ENCODE results near the gene GRK5. TPM values are rescaled to one million over a fixed set of nuclear protein-coding genes. Genes with fewer than 3 reads are reported as not detected.

Gene GRK5
- total and polyA plus RNA-seq, 3 experiments from 2014 or later = 7.7 to 13.8 (median 13.6) TPM

- H3K27ac Mint-ChIP-seq = no peak overlapping the region
- no peak overlapping the region for H3K4me3 Mint-ChIP-seq
- no peaks in the 10 kb centered on the region for H3K9me3 ChIP-seq (ENCODE audit: low read length)
- H3K27me3 Mint-ChIP-seq = no peaks in the 10 kb centered on the region
- H3K4me1 ChIP-seq (ENCODE audit: insufficient read depth, low read length) = peaks cover 36% of the 10 kb centered on the region
- H3K27me3 ChIP-seq (ENCODE audit: insufficient read depth, low read length, poor library complexity, severe bottlenecking) = no peaks in the 10 kb centered on the region
- H3K36me3 Mint-ChIP-seq = no peaks in the 10 kb centered on the region
- peaks cover 11 to 46% (median 18%) of the 10 kb centered on the region in 3 donors for H3K4me1 Mint-ChIP-seq
- no peaks in the 10 kb centered on the region for H3K9me3 Mint-ChIP-seq
- ChIA-PET CTCF (interaction anchor here (0.9 to 2.0 kb wide), 2 partner anchors 8 to 89 kb away, joined by 3 to 8 read pairs; no protein-coding TSS in a partner anchor), POLR2A (no interaction called here)
- no peak overlapping the region for H3K4me3 ChIP-seq (ENCODE audit: low read length)
- H3K36me3 ChIP-seq (ENCODE audit: insufficient read depth, low read length) = no peaks in the 10 kb centered on the region
- H3K27ac ChIP-seq (ENCODE audit: low read depth, low read length) = no peak overlapping the region
- no peak for DNase-seq
Observed at GRCh38 chr10:119217401-119217800, 10.0 kb downstream of the GRK5 start.

GRCh38 chr10:119217991-119218490 lies 10.7 kb downstream of the GRK5 start:
- no peaks in the 10 kb centered on the region for H3K36me3 ChIP-seq (ENCODE audit: insufficient read depth, low read length)
- Mint-ChIP-seq H3K9me3 (no peaks in the 10 kb centered on the region), H3K36me3 (no peaks in the 10 kb centered on the region), H3K27ac (peak overlapping the region in 1 of 8 donors; percentile 36), H3K4me3 (no peak overlapping the region), H3K4me1 (peaks cover 5 to 41% (median 15%) of the 10 kb centered on the region in 3 donors), H3K27me3 (no peaks in the 10 kb centered on the region)
- no peaks in the 10 kb centered on the region for H3K9me3 ChIP-seq (ENCODE audit: low read length)
- no peak overlapping the region for H3K4me3 ChIP-seq (ENCODE audit: low read length)
- CTCF ChIA-PET = interaction anchor here (0.9 to 2.0 kb wide), 3 partner anchors 9 to 88 kb away, joined by 3 to 8 read pairs (median 6); partner anchors contain the start of gene GRK5
- H3K27me3 ChIP-seq (ENCODE audit: insufficient read depth, low read length, poor library complexity, severe bottlenecking) = no peaks in the 10 kb centered on the region
- DNase-seq = no peak
- no peak overlapping the region for H3K27ac ChIP-seq (ENCODE audit: low read depth, low read length)
- POLR2A ChIA-PET = no interaction called here
- peaks cover 30% of the 10 kb centered on the region for H3K4me1 ChIP-seq (ENCODE audit: insufficient read depth, low read length)

GRCh38 chr10:119219871-119220270 lies 12.5 kb downstream of the GRK5 start:
- Histone ChIP-seq H3K4me3 (ENCODE audit: low read length) (no peak overlapping the region), H3K36me3 (ENCODE audit: insufficient read depth, low read length) (no peaks in the 10 kb centered on the region), H3K27ac (ENCODE audit: low read depth, low read length) (no peak overlapping the region), H3K4me1 (ENCODE audit: insufficient read depth, low read length) (peaks cover 12% of the 10 kb centered on the region), H3K27me3 (ENCODE audit: insufficient read depth, low read length, poor library complexity, severe bottlenecking) (no peaks in the 10 kb centered on the region), H3K9me3 (ENCODE audit: low read length) (no peaks in the 10 kb centered on the region)
- no peaks in the 10 kb centered on the region for H3K9me3 Mint-ChIP-seq
- no peak overlapping the region for H3K27ac Mint-ChIP-seq
- ChIA-PET CTCF (interaction anchor here (2.0 kb wide), 1 partner anchor 13 kb away, joined by 6 read pairs; the partner anchor contains the start of gene GRK5), POLR2A (interaction anchor here (0.6 kb wide), 1 partner anchor 298 kb away, joined by 3 read pairs; no protein-coding TSS in a partner anchor)
- H3K4me1 Mint-ChIP-seq = peaks cover 1 to 30% (median 9%) of the 10 kb centered on the region in 3 donors
- no peaks in the 10 kb centered on the region for H3K36me3 Mint-ChIP-seq
- DNase-seq = no peak
- H3K27me3 Mint-ChIP-seq = no peaks in the 10 kb centered on the region
- H3K4me3 Mint-ChIP-seq = no peak overlapping the region

DNA sequence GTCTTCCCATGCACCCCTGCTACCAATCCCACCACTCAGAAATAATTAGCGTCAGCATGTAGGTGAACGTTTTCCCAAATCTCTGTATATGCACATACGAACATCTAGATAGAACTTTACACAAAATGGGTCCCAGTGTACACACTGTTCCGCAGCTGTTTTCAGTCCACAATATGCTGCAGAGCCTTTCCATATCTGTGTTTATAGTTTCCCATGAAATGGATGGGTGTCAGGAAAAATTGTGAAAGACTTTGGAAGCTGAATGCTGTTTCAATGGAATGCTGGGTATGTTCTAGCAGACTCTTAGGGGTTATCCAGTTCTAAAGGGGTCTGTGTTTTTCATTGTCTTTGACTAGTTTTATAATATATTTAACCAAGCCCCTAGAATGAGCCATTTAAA lies 13.8 kb downstream of the GRK5 start:
- Mint-ChIP-seq H3K4me1 (peaks cover 1 to 30% (median 9%) of the 10 kb centered on the region in 3 donors), H3K9me3 (no peaks in the 10 kb centered on the region), H3K4me3 (no peak overlapping the region), H3K27me3 (no peaks in the 10 kb centered on the region), H3K36me3 (no peaks in the 10 kb centered on the region), H3K27ac (no peak overlapping the region)
- ChIA-PET CTCF (no interaction called here), POLR2A (no interaction called here)
- no peak overlapping the region for H3K4me3 ChIP-seq (ENCODE audit: low read length)
- H3K9me3 ChIP-seq (ENCODE audit: low read length) = no peaks in the 10 kb centered on the region
- no peak for DNase-seq
- no peaks in the 10 kb centered on the region for H3K27me3 ChIP-seq (ENCODE audit: insufficient read depth, low read length, poor library complexity, severe bottlenecking)
- peaks cover 7% of the 10 kb centered on the region for H3K4me1 ChIP-seq (ENCODE audit: insufficient read depth, low read length)
- no peak overlapping the region for H3K27ac ChIP-seq (ENCODE audit: low read depth, low read length)
- no peaks in the 10 kb centered on the region for H3K36me3 ChIP-seq (ENCODE audit: insufficient read depth, low read length)

DNA sequence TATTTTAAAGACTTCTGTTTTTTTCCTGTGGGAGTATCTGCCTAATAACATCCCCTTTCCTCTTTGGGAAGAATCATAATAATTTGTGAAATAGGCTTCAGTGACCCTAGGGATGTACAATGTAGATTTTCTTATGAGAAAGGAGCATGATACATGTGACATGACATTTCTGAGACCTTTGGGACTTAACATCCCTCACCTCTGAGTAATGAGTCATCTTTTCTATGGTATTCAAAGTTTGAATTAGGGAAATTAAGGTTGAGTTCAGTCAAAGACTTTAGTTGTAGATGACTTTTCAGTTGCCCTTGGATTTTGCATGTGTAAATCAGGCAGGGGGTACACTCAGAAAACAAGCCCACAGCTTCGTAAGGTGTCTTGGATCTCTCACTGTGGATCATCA lies 14.3 kb downstream of the GRK5 start:
- ChIA-PET CTCF (interaction anchor here (1.0 to 1.4 kb wide), 2 partner anchors 15 to 26 kb away, joined by 3 to 4 read pairs; no protein-coding TSS in a partner anchor), POLR2A (no interaction called here)
- no peak for DNase-seq
- Mint-ChIP-seq H3K9me3 (no peaks in the 10 kb centered on the region), H3K4me1 (peaks cover 1 to 30% (median 9%) of the 10 kb centered on the region in 3 donors), H3K27me3 (no peaks in the 10 kb centered on the region), H3K4me3 (no peak overlapping the region), H3K27ac (no peak overlapping the region), H3K36me3 (no peaks in the 10 kb centered on the region)
- peaks cover 7% of the 10 kb centered on the region for H3K4me1 ChIP-seq (ENCODE audit: insufficient read depth, low read length)
- no peaks in the 10 kb centered on the region for H3K36me3 ChIP-seq (ENCODE audit: insufficient read depth, low read length)
- H3K27me3 ChIP-seq (ENCODE audit: insufficient read depth, low read length, poor library complexity, severe bottlenecking) = no peaks in the 10 kb centered on the region
- no peaks in the 10 kb centered on the region for H3K9me3 ChIP-seq (ENCODE audit: low read length)
- H3K4me3 ChIP-seq (ENCODE audit: low read length) = no peak overlapping the region
- no peak overlapping the region for H3K27ac ChIP-seq (ENCODE audit: low read depth, low read length)

- H3K27me3 Mint-ChIP-seq = no peaks in the 10 kb centered on the region
- POLR2A ChIA-PET = no interaction called here
- peaks cover 1 to 24% (median 9%) of the 10 kb centered on the region in 3 donors for H3K4me1 Mint-ChIP-seq
Observed at GRCh38 chr10:119222537-119222936, 15.2 kb downstream of the GRK5 start.

GRCh38 chr10:119222966-119223386 lies 15.6 kb downstream of the GRK5 start:
- H3K4me1 ChIP-seq (ENCODE audit: insufficient read depth, low read length) = peaks cover 5% of the 10 kb centered on the region
- no peak overlapping the region for H3K27ac Mint-ChIP-seq
- ChIA-PET POLR2A (no interaction called here), CTCF (interaction anchor here (0.8 to 1.4 kb wide), 2 partner anchors 11 to 17 kb away, joined by 3 to 4 read pairs; no protein-coding TSS in a partner anchor)
- H3K27ac ChIP-seq (ENCODE audit: low read depth, low read length) = no peak overlapping the region
- H3K9me3 Mint-ChIP-seq = no peaks in the 10 kb centered on the region
- no peaks in the 10 kb centered on the region for H3K36me3 Mint-ChIP-seq
- no peak overlapping the region for H3K4me3 Mint-ChIP-seq
- H3K27me3 ChIP-seq (ENCODE audit: insufficient read depth, low read length, poor library complexity, severe bottlenecking) = no peaks in the 10 kb centered on the region
- no peaks in the 10 kb centered on the region for H3K27me3 Mint-ChIP-seq
- no peaks in the 10 kb centered on the region for H3K9me3 ChIP-seq (ENCODE audit: low read length)
- no peaks in the 10 kb centered on the region for H3K36me3 ChIP-seq (ENCODE audit: insufficient read depth, low read length)
- peaks cover 1 to 21% (median 9%) of the 10 kb centered on the region in 3 donors for H3K4me1 Mint-ChIP-seq
- DNase-seq = no peak
- no peak overlapping the region for H3K4me3 ChIP-seq (ENCODE audit: low read length)

More at GRCh38 chr10:119222537-119222936, 15.2 kb downstream of the GRK5 start:
- CTCF ChIA-PET = interaction anchor here (0.8 to 1.4 kb wide), 3 partner anchors 10 to 25 kb away, joined by 3 to 4 read pairs (median 3); no protein-coding TSS in a partner anchor
- Mint-ChIP-seq H3K36me3 (no peaks in the 10 kb centered on the region), H3K9me3 (no peaks in the 10 kb centered on the region), H3K4me3 (no peak overlapping the region), H3K27ac (no peak overlapping the region)
- no peak overlapping the region for H3K27ac ChIP-seq (ENCODE audit: low read depth, low read length)
- H3K4me3 ChIP-seq (ENCODE audit: low read length) = no peak overlapping the region
- peaks cover 7% of the 10 kb centered on the region for H3K4me1 ChIP-seq (ENCODE audit: insufficient read depth, low read length)
- H3K9me3 ChIP-seq (ENCODE audit: low read length) = no peaks in the 10 kb centered on the region
- DNase-seq = no peak
- no peaks in the 10 kb centered on the region for H3K36me3 ChIP-seq (ENCODE audit: insufficient read depth, low read length)
- H3K27me3 ChIP-seq (ENCODE audit: insufficient read depth, low read length, poor library complexity, severe bottlenecking) = no peaks in the 10 kb centered on the region

- no peaks in the 10 kb centered on the region for H3K4me1 ChIP-seq (ENCODE audit: insufficient read depth, low read length)
- no peak overlapping the region for H3K4me3 Mint-ChIP-seq
- no peaks in the 10 kb centered on the region for H3K36me3 ChIP-seq (ENCODE audit: insufficient read depth, low read length)
- H3K9me3 ChIP-seq (ENCODE audit: low read length) = no peaks in the 10 kb centered on the region
- H3K27me3 ChIP-seq (ENCODE audit: insufficient read depth, low read length, poor library complexity, severe bottlenecking) = no peaks in the 10 kb centered on the region
- POLR2A ChIA-PET = no interaction called here
- CTCF ChIA-PET = interaction anchor here (1.5 kb wide), 1 partner anchor 16 kb away, joined by 5 read pairs; no protein-coding TSS in a partner anchor
- DNase-seq = no peak
- peaks cover 4 to 26% (median 18%) of the 10 kb centered on the region in 3 donors for H3K4me1 Mint-ChIP-seq
- no peaks in the 10 kb centered on the region for H3K27me3 Mint-ChIP-seq
- no peaks in the 10 kb centered on the region for H3K9me3 Mint-ChIP-seq
- H3K36me3 Mint-ChIP-seq = peaks cover 0 to 3% (median 0%) of the 10 kb centered on the region in 3 donors
- H3K4me3 ChIP-seq (ENCODE audit: low read length) = no peak overlapping the region
- peak overlapping the region in 1 of 8 donors; percentile 72 for H3K27ac Mint-ChIP-seq
- H3K27ac ChIP-seq (ENCODE audit: low read depth, low read length) = no peak overlapping the region
Observed at GRCh38 chr10:119225083-119225658, 17.8 kb downstream of the GRK5 start.

All from CD8-positive, alpha-beta memory T cell (primary cell).